Activated CD8-positive, alpha-beta memory T cell treated with anti-CD3 and anti-CD28 coated beads for 1 hour (primary cell): Measurements from ENCODE around the gene TNFRSF25.
"Not testable (repeated sequence)": the region's sequence is repeated elsewhere in the genome, so short reads cannot be mapped to it uniquely, and the experiment has no call there.

Experiments used
- DNase-seq, 2 donors: peaks; one replicate each; pipeline ENCODE4 v3.0.0-alpha.2; 2020; ENCODE audit warnings: low read depth in 1 of 2; ENCODE audit errors: extremely low read depth in 1 of 2

Gene TNFRSF25

GRCh38 chr1:6454856-6455751 lies 10.9 kb downstream of the TNFRSF25 start:
- no peak for DNase-seq

GRCh38 chr1:6453895-6454855 lies 11.8 kb downstream of the TNFRSF25 start:
- DNase-seq: not testable (repeated sequence)

GRCh38 chr1:6450943-6451373 lies 15.0 kb downstream of the TNFRSF25 start:
- no peak for DNase-seq

- DNase-seq: not testable (repeated sequence)
These were observed 15.5 kb downstream of the TNFRSF25 start for GRCh38 chr1:6450486-6450885.

GRCh38 chr1:6450005-6450450 lies 15.9 kb downstream of the TNFRSF25 start:
- DNase-seq: no peak

GRCh38 chr1:6448749-6449631 lies 17.0 kb downstream of the TNFRSF25 start:
- DNase-seq: no peak

- DNase-seq: no peak
These were observed 17.9 kb downstream of the TNFRSF25 start for GRCh38 chr1:6447818-6448748.

- no peak for DNase-seq
These were observed 18.8 kb downstream of the TNFRSF25 start for GRCh38 chr1:6447016-6447817.

- no peak for DNase-seq
These were observed 19.3 kb downstream of the TNFRSF25 start for GRCh38 chr1:6446665-6447015.

- not testable (repeated sequence) for DNase-seq
These were observed 20.0 kb downstream of the TNFRSF25 start for GRCh38 chr1:6445929-6446328.

GRCh38 chr1:6445062-6445763 lies 20.8 kb downstream of the TNFRSF25 start:
- no peak for DNase-seq

- DNase-seq: no peak
These were observed 21.6 kb downstream of the TNFRSF25 start for GRCh38 chr1:6444377-6444776.

- no peak for DNase-seq
These were observed 22.4 kb downstream of the TNFRSF25 start for GRCh38 chr1:6443339-6444115.

GRCh38 chr1:6441586-6441985 lies 24.4 kb downstream of the TNFRSF25 start:
- no peak for DNase-seq

- DNase-seq: peak in 1 of 2 donors; percentile 61
These were observed 25.5 kb downstream of the TNFRSF25 start for GRCh38 chr1:6440198-6441126.

GRCh38 chr1:6438047-6438525 lies 27.9 kb downstream of the TNFRSF25 start:
- DNase-seq: peak in 1 of 2 donors; percentile 47
